GM18861 (cell line): Measurements from ENCODE around the gene CEPT1.

Source experiments
- ATAC-seq: cut with Tn5 transposase; IDR thresholded peaks from one replicate; pipeline ENCODE4 v1.9.1; 2021; ENCODE audit not compliant: unreplicated experiment

CEPT1 gene

GRCh38 chr1:111192074-111192473, 52.1 kb downstream of the CEPT1 start:
- ATAC-seq, result no peak

DNA sequence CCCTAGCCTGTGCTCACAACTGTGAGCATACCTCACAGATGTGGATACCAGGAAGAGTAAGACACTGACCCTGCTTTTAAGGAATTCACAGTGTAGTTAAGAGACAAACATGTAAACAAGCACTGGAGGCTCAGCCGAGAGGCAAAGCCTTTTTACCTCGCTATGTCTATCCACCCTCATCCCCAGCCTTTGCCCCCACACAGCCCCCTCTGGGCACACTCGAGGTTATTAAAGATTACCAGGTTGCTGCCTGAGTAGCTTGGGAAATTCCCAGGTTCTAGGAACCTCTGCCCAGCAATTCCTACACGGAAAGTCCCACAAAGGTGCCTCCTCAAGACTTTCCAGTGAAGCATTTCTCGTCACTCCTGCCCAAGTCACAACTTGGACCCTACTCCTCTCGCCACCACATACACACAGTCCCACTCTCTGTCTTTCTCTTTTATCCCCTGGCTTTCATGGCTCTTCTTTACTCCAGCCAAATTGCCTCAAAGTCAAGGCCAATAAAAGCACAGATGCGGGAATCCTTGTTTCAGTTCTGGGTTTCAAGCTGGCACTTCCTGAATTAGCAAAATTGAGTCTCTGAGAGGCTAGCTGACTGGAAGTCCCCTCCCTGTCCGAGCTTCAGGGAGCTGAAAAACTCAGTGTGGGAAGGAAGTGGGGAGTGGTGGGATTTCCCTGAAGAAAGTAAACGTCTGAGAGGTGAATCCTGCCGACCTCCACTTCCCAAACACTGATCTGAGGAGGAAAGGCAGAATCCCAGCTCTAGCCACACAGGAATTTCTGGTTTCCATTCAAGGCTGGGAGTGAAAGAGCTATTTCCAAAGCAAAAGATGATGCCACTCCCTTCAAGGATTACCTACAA, 52.9 kb downstream of the CEPT1 start:
- peak; percentile 41 for ATAC-seq

- no peak for ATAC-seq
Observed at GRCh38 chr1:111193712-111194480, 53.9 kb downstream of the CEPT1 start.

- no peak for ATAC-seq
Observed at GRCh38 chr1:111195002-111195684, 55.1 kb downstream of the CEPT1 start.

GRCh38 chr1:111196213-111196612, 56.2 kb downstream of the CEPT1 start:
- ATAC-seq, result no peak

DNA sequence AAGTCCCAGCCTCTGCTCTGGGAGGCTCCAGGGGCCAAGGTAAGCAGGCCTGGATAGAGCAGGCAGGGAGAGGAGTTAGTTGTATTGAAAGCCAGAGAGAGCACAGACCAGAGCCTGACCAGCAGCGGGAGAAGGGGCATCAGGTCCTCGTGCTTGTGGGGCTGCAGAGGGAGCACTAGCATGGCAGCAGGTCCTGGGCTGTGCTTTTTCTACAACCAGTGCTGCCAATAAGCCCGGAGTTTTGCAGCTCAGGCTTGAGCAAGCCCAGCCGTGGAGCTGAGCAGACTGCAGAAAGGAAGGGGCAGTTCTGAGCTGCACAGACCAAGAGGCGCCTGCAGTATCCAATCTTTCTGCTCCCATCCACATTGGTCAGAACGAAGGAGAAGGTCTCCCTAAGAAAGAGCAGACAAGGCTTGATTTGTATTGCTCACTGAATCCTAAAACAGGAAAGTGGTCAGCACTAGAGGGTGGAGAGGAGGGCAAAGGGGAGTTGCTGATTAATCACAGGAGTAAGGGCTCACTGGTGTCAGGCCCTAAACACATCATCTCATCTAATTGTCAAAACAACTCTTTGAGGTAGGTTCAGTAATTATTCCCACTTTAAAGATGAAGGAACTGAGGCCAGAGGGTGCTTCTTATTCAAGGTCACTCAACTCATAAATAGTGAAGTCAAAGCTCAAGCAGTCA, 57.7 kb downstream of the CEPT1 start:
- no peak for ATAC-seq

DNA sequence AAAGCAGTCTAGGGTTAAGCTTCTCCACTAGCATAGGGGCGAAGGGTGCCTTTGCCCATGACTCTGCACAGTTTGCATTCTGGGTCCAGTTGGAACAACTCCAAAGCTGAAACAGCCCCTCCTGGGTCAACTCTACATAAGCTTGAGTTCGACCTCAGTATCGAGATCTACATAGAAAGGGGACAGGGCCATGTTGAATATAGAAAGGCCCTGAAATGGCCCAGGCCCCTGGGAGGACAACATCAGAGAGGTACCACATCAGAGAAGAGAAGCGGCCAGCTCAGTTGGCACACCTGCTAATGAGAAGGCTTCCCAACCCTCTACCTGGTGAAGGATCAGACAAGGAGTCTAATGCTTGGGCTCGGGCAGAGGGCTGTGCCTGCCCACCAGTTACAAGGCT, 58.8 kb downstream of the CEPT1 start:
- no peak for ATAC-seq

DNA sequence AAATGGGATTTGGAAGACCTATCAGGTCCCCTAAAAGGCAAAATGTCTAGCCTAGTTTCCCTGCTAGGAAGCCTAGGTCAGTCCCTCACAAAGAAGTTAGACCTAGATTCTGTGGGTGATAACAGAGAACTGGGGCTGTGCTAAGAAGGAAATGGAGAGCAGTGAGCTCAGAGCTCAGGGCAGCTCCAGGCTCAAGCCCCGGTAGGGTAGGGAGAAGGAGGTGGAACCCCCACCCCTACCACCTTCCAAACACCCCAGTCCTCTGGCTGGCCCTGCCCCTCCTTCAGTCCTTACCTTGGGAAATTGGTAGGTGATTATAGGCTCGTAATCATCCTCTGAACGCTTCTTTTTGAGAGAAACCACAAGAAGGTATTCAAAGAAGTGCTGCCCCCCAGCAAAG, 59.3 kb downstream of the CEPT1 start:
- no peak for ATAC-seq

DNA sequence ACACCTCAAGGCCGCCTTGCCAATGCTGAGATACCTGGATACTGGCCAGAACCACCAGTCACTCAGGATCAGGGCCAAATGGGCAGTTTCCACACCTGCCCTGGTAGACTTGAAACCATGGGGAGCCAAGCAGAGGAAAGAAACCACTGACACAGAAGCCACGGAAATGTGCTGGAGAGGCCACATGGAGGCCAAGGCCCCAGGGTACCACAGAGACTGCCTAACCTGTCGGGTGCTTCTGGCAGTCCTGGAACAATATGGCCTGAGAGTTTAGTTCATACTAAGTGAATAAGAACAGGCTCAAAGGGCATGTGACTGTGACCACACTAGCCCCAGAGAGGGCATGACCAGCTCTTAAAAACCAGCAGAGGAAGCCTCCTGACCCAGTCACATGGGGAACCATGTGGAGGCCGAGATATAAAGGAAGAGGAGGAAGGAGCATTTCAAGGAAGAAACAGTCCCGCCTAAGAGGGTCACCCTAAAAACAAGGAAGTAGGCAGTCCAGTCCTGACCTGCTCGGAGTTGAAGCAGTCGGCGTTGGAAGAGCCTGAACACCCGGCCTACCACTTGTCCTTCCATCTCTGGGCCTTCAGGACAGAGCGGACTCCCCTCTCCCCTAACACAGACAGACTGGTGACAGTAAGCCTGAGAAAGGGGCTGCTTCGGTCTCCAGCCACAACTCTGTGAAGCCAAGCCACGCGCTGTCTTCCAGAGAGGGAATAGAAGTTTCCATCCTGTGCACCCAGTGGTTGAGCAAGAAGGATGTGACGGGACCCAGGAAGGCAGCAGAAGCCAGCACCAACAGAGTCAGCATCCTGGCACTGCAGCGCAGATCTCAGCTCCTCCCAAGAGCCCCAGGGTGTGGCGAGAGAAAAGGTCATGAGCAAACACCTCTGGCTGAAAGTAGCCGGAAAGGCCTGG, 60.1 kb downstream of the CEPT1 start, which contains the start of gene DENND2D:
Gene DENND2D, minus strand, starts transcription at position 766 of the 921 bp plus-strand sequence. Its CDS starts 187 bp downstream, at position 579.
- ATAC-seq, result no peak

DNA sequence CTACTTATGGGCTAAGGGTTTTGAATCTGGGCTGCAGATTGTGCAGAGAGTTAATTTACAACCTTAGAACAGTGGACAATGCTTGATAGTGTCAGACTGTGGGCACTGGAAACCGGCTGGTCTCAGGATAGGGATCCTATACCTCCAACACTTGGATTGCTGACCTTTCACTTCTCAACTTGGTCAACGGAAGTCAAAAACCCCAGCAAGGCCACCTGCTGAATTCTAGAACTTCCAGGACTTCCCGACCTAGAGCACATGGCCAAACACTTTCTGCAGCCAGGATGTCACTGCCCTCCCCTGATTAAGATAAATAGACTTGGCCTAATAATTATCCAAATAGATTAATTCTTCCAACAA, 60.8 kb downstream of the CEPT1 start:
- no peak for ATAC-seq

- no peak for ATAC-seq
Observed at GRCh38 chr1:111201275-111202090, 61.5 kb downstream of the CEPT1 start.

DNA sequence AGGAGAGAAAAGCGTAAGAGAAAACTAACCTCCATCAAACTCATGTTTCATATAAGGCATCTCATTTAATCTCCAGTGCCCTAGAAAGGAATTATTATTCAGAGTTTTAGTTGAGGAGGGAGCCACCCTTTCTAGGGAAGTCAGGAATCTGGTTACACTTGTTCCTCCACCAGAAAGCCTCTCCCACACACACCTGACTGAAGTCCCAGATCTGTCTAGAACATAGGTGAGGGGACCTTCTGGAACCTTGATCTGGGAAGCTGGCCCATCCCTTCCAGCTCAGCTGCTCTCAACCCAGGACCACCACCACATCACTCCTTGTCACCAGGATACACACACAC, 62.3 kb downstream of the CEPT1 start:
- no peak for ATAC-seq

- ATAC-seq, result no peak
Observed at GRCh38 chr1:111202707-111203623, 62.9 kb downstream of the CEPT1 start.

DNA sequence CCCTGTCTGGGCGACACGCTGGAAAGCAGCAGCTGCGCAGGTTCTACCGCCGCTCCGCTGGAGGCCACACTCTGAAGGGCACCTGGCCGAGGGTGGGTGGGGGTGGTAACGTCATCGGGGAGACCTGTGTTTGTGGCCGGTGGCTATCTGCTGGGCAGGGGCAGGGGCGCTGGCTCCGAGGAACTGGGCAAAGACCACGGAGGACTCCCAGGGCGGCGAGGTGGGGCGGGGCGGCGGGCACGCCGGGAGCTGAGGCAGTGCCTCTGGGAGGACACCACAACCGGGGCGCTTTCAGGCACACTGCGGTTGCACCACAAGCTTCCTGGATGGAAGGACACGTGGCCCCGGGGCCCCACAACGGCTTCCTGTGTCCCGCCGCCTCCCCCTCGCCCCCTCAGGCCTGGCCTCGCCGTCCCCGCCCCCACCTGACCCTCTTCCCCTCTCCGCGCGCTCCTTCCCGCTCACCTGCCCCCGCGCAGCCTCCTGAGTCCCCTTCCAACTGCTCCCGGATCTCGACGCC, 63.7 kb downstream of the CEPT1 start:
- ATAC-seq, result peak; percentile 38

DNA sequence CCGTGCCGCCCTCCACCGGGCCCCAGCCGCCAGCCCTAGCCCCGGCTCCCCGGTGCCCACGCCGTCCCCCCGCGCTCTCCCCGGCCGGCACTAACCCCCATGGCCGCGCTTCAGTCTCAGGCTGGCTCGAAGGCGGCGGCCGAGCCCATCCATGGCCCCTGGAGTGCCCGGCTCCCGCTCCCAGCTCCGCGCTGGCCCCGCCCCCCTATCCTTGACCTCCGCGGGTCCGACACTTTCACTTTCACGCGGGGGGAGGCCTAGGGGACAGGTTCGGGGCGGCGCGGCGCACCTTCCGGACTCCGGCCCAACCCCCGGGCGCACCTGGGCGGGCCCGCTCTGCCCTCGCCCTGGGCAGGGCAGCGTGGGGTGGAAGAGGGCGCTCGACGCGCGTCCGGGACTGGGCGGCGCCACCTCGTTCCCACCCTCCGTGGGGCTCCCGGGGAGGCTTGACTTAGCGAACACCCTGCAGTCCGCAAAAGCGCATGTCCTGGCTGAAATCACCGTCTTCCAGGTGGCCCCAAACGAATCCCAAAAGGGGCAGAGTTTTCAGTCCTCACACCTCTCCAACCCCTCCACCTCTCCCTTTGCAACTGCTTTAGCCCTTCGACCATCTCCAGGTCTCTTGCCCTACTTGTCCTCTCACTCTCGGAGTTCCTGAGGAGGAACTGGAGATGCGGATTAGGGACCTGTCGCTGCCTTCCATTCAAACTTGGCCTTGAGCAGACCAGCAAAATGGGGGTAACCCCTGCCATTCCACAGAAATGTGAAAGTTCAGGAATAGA, 64.4 kb downstream of the CEPT1 start:
- peak; percentile 49 for ATAC-seq

DNA sequence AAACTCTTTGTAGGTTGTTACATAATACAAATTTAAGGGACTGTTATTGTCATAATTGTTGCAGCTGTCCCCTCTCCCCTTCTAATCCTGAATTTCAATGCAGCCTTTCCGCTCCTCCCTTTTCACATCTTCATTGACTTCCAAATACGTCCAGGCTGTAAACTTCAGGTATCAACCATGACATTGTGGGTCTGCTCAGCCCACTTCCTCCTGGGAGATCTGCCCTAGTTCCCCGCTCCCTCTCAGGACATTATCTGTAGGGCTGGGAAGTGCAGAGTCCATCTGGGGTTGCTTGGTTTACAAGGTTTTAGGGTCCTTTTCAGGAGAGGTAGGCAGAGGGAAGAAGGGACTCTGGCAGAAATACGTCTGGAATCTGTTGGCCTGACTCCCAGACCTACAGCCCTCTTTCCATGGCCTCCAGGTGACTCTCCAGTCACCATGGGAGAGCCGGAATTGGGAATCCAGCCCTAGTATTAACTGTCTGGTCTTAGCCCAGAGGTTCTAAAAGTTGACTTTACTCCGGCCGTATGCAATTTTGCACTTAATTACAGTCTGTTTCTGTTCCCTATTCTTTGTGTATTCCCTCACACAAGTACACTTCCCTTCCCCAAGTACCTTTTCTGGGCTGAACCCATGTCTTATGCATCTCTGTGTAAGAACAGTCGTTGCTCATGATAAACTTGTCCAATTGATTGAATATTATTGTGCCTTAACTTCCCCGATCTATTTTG, 65.1 kb downstream of the CEPT1 start:
- ATAC-seq, result no peak

GRCh38 chr1:111205714-111206050, 65.7 kb downstream of the CEPT1 start:
- ATAC-seq, result no peak
